Osteoblast (primary cell): ENCODE results near the gene CARD14. TPM values are rescaled to one million over a fixed set of nuclear protein-coding genes. Genes with fewer than 3 reads are reported as not detected.
A peak's percentile ranks its signal among the peaks of the same experiment; 100 is the strongest.

Experiments used
- DNase-seq: peaks from one replicate; pipeline ENCODE4 v3.0.0; 2011; ENCODE audit warnings: low spot score, mixed read lengths; ENCODE audit not compliant: insufficient read length; ENCODE audit errors: missing footprints
- H2AFZ ChIP-seq: 2 replicates; pipeline ENCODE4 v1.6.0; 2011; ENCODE audit warnings: mild to moderate bottlenecking, low read length
- H3K27ac ChIP-seq: 2 replicates; pipeline ENCODE4 v1.5.1; 2011; ENCODE audit warnings: mild to moderate bottlenecking, low read depth, low read length, moderate library complexity
- H3K27me3 ChIP-seq: 2 replicates; pipeline ENCODE4 v1.6.0; 2012; ENCODE audit warnings: mild to moderate bottlenecking, control low read depth, inconsistent platforms, low read length, moderate library complexity; ENCODE audit not compliant: insufficient read depth
- H3K36me3 ChIP-seq: 2 replicates; pipeline ENCODE4 v1.5.1; 2011; ENCODE audit warnings: mild to moderate bottlenecking, low read length, control low read depth, moderate library complexity; ENCODE audit not compliant: insufficient read depth
- H3K4me1 ChIP-seq: 2 replicates; pipeline ENCODE4 v1.5.1; 2011; ENCODE audit warnings: mild to moderate bottlenecking, low read length, control low read depth, moderate library complexity; ENCODE audit not compliant: insufficient read depth
- H3K4me2 ChIP-seq: 2 replicates; pipeline ENCODE4 v1.6.0; 2011; ENCODE audit warnings: mild to moderate bottlenecking, low read length; ENCODE audit not compliant: insufficient read depth
- H3K4me3 ChIP-seq: fragments of 200-600 bp; sonication (generic); 3 replicates; pipeline ENCODE4 v1.5.1; 2012; ENCODE audit warnings: mild to moderate bottlenecking, low read length, inconsistent platforms; ENCODE audit not compliant: insufficient read depth
- H3K79me2 ChIP-seq: 2 replicates; pipeline ENCODE4 v1.6.0; 2012; ENCODE audit warnings: mild to moderate bottlenecking, low read length, control low read depth, inconsistent platforms; ENCODE audit not compliant: insufficient read depth
- H3K9me3 ChIP-seq: 2 replicates; pipeline ENCODE4 v1.5.1; 2011; ENCODE audit warnings: low read depth, low read length, control low read depth
- H4K20me1 ChIP-seq: 2 replicates; pipeline ENCODE4 v1.6.0; 2012; ENCODE audit warnings: mild to moderate bottlenecking, low read length, control low read depth; ENCODE audit not compliant: insufficient read depth
- CTCF ChIP-seq: IDR thresholded peaks from 2 replicates; pipeline ENCODE4 v1.5.1; 2011; ENCODE audit warnings: mild to moderate bottlenecking, low read depth, low read length, moderate library complexity; ENCODE audit errors: extremely low read depth
- total RNA-seq: library from RNA; depleted of rRNA; stranded (reverse); fragments of >200 nt; gene quantifications from 2 replicates; pipeline ENCODE4 v1.2.3, GENCODE V29; 2012

CARD14 gene
- total RNA-seq, 1 donor, result not detected

- H2AFZ ChIP-seq, result no peak overlapping the region
- no peaks in the 10 kb centered on the region for H3K36me3 ChIP-seq
- H3K79me2 ChIP-seq, result no peaks in the 10 kb centered on the region
- no peak for TF ChIP-seq CTCF
- no peaks in the 10 kb centered on the region for H3K4me1 ChIP-seq
- H3K4me2 ChIP-seq, result no peak overlapping the region
- H3K4me3 ChIP-seq, result no peak overlapping the region
- no peaks in the 10 kb centered on the region for H3K9me3 ChIP-seq
- no peak for DNase-seq
- H4K20me1 ChIP-seq, result no peaks in the 10 kb centered on the region
- H3K27me3 ChIP-seq, result peaks cover 4% of the 10 kb centered on the region
- H3K27ac ChIP-seq, result no peak overlapping the region
Observed at GRCh38 chr17:80173126-80173525, 3.3 kb downstream of the CARD14 start.

GRCh38 chr17:80173916-80174315 lies 4.1 kb downstream of the CARD14 start:
- DNase-seq, result no peak
- Histone ChIP-seq H3K4me3 (no peak overlapping the region), H3K27me3 (peaks cover 4% of the 10 kb centered on the region), H3K79me2 (no peaks in the 10 kb centered on the region), H3K27ac (no peak overlapping the region), H3K9me3 (no peaks in the 10 kb centered on the region), H4K20me1 (no peaks in the 10 kb centered on the region), H2AFZ (no peak overlapping the region), H3K4me2 (no peak overlapping the region), H3K36me3 (no peaks in the 10 kb centered on the region), H3K4me1 (no peaks in the 10 kb centered on the region)
- no peak for TF ChIP-seq CTCF

GRCh38 chr17:80176757-80177156 lies 6.9 kb downstream of the CARD14 start:
- H4K20me1 ChIP-seq, result no peaks in the 10 kb centered on the region
- H3K4me3 ChIP-seq, result no peak overlapping the region
- no peak for TF ChIP-seq CTCF
- H2AFZ ChIP-seq, result no peak overlapping the region
- peaks cover 5% of the 10 kb centered on the region for H3K27me3 ChIP-seq
- DNase-seq, result peak; percentile 19
- H3K4me1 ChIP-seq, result no peaks in the 10 kb centered on the region
- H3K4me2 ChIP-seq, result no peak overlapping the region
- H3K27ac ChIP-seq, result no peak overlapping the region
- no peaks in the 10 kb centered on the region for H3K36me3 ChIP-seq
- no peaks in the 10 kb centered on the region for H3K79me2 ChIP-seq
- no peaks in the 10 kb centered on the region for H3K9me3 ChIP-seq

GRCh38 chr17:80177986-80178595 lies 8.3 kb downstream of the CARD14 start:
- H3K27ac ChIP-seq, result no peak overlapping the region
- no peaks in the 10 kb centered on the region for H3K4me1 ChIP-seq
- H3K4me3 ChIP-seq, result no peak overlapping the region
- H2AFZ ChIP-seq, result no peak overlapping the region
- H3K4me2 ChIP-seq, result no peak overlapping the region
- peaks cover 5% of the 10 kb centered on the region for H3K27me3 ChIP-seq
- no peaks in the 10 kb centered on the region for H4K20me1 ChIP-seq
- no peaks in the 10 kb centered on the region for H3K9me3 ChIP-seq
- TF ChIP-seq CTCF, result no peak
- no peaks in the 10 kb centered on the region for H3K79me2 ChIP-seq
- peak; percentile 17 for DNase-seq
- H3K36me3 ChIP-seq, result no peaks in the 10 kb centered on the region
